ENCODE results near the gene MYO18B. TPM values are rescaled to one million over a fixed set of nuclear protein-coding genes. Genes with fewer than 3 reads are reported as not detected.

The MYO18B gene
- total RNA-seq, 2 donors from 2014 or later = 0.11 TPM; not detected in 1

DNA sequence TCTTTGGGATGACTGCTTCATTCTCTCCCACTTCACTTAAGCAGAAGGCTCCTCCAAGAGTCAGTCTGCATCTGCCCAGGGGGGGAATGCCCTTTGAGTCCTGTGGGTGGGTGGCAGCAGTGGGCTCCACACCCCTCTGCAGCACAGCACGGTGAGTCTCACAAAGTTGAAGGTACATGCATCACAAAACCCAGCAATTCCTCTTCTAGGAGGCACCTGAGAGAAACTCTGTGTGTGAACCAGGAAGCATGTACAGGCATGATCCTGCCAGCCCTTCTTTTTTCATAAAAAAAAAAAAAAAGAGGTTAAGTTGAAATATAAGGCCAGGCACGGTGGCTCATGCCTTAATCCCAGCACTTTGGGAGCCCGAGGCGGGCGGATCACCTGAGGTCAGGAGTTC is 87.2 kb downstream of the MYO18B start:
- no peaks in the 10 kb centered on the region for H3K27me3 ChIP-seq
- no peak overlapping the region for H3K27ac ChIP-seq
- no peaks in the 10 kb centered on the region for H3K36me3 ChIP-seq
- no peak overlapping the region for H3K4me3 ChIP-seq
- no peaks in the 10 kb centered on the region for H3K9me3 ChIP-seq
- H3K9ac ChIP-seq (ENCODE audit: low read depth in 2 of 2, low read length in 2 of 2) = no peak overlapping the region
- TF ChIP-seq CTCF (IDR thresholded peaks at IDR 0.05) = no peak
- DNase-seq = no peak
- intact Hi-C loops (cut with DNase I) = no loop called here
- no peaks in the 10 kb centered on the region for H3K4me1 ChIP-seq

DNA sequence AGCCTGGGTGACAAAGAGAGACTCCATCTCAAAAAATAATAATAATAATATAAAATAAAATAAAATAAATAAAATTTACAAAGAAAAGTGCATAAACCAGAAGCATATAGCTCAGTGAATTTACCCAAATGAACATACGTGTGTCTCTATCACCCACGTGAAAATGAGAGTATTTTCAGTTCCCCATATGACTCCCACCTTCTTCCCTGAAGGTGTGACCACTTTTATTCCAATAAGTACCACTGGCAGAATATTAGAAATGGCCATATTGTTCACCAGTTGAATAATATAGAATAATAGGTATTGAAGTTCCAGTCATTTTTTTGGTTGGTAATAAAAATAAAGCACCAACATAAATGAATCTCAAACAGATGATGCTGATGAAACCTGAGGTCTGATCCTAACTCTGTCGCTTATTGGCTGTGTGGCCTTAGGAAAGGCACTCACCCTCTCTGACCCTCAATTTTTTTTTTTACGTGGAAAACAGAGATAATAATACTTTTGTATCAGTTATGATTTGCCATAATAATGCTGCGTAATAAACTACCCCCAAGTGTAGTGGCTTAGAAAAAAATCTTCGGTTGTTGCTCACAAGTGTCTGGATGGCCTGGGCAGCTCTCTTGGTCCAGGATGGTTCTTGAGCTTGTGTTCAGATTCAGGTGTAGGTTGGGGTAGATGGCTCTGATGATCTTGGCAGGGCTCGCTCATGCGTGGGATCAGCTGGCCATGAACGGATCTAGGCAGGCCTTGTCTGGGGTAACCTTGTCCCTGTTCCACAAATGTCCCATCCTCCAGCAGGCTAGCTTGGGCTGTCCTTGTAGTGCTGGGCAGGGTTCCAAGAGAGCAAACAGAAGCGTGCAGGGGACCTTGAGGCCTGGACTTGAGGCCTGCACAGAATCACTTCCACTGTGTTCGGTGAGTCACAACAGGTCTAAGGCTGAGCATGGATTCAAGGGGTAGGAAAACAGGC is 88.1 kb downstream of the MYO18B start:
- Histone ChIP-seq H3K27me3 (no peaks in the 10 kb centered on the region), H3K9me3 (no peaks in the 10 kb centered on the region), H3K27ac (no peak overlapping the region), H3K4me3 (no peak overlapping the region), H3K9ac (ENCODE audit: low read depth in 2 of 2, low read length in 2 of 2) (no peak overlapping the region), H3K36me3 (no peaks in the 10 kb centered on the region), H3K4me1 (no peaks in the 10 kb centered on the region)
- intact Hi-C loops (cut with DNase I) = no loop called here
- no peak for DNase-seq
- no peak for TF ChIP-seq CTCF (IDR thresholded peaks at IDR 0.05)

- Histone ChIP-seq H3K36me3 (no peaks in the 10 kb centered on the region), H3K27ac (no peak overlapping the region), H3K4me1 (no peaks in the 10 kb centered on the region), H3K4me3 (no peak overlapping the region), H3K9ac (ENCODE audit: low read depth in 2 of 2, low read length in 2 of 2) (no peak overlapping the region), H3K9me3 (no peaks in the 10 kb centered on the region), H3K27me3 (no peaks in the 10 kb centered on the region)
- DNase-seq = no peak
- TF ChIP-seq CTCF (IDR thresholded peaks at IDR 0.05) = no peak
- intact Hi-C loops (cut with DNase I) = no loop called here
Observed at GRCh38 chr22:25833091-25833490, 91.1 kb downstream of the MYO18B start.

GRCh38 chr22:25833676-25834075 is 91.7 kb downstream of the MYO18B start:
- H3K4me1 ChIP-seq = no peaks in the 10 kb centered on the region
- intact Hi-C loops (cut with DNase I) = no loop called here
- no peak for DNase-seq
- no peak overlapping the region for H3K4me3 ChIP-seq
- no peaks in the 10 kb centered on the region for H3K9me3 ChIP-seq
- no peak overlapping the region for H3K9ac ChIP-seq (ENCODE audit: low read depth in 2 of 2, low read length in 2 of 2)
- no peak overlapping the region for H3K27ac ChIP-seq
- no peaks in the 10 kb centered on the region for H3K27me3 ChIP-seq
- no peak for TF ChIP-seq CTCF (IDR thresholded peaks at IDR 0.05)
- H3K36me3 ChIP-seq = no peaks in the 10 kb centered on the region

DNA sequence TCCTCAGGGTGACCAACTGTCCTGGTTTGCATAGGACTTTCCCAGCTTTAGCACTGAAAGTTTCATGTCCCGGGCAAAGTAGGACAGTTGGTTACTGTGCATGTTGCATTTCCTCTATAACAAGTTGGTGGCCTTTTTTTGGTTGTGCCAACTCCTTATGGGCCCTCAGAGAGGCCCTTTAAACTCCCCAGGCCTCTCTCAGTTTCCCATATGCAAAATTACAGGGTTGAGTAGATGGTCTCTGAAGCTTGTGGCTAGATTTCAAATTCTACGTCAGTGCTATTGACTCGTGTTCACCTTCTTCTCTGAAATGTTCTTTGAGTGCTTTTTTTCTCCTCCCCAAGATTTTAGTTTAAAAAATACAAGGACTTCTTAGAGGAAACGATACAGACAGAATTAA is 92.5 kb downstream of the MYO18B start:
- no peaks in the 10 kb centered on the region for H3K9me3 ChIP-seq
- TF ChIP-seq CTCF (IDR thresholded peaks at IDR 0.05) = no peak
- no peaks in the 10 kb centered on the region for H3K4me1 ChIP-seq
- no peak overlapping the region for H3K4me3 ChIP-seq
- no peak for DNase-seq
- no peaks in the 10 kb centered on the region for H3K36me3 ChIP-seq
- no peaks in the 10 kb centered on the region for H3K27me3 ChIP-seq
- H3K9ac ChIP-seq (ENCODE audit: low read depth in 2 of 2, low read length in 2 of 2) = no peak overlapping the region
- no peak overlapping the region for H3K27ac ChIP-seq
- intact Hi-C loops (cut with DNase I) = no loop called here

Measured in colonic mucosa (tissue), 4 donors.